Testis (tissue), 3 donors: ENCODE measurements around the gene HID1. TPM values are rescaled to one million over a fixed set of nuclear protein-coding genes. Genes with fewer than 3 reads are reported as not detected.
A peak's percentile ranks its signal among the peaks of the same experiment; 100 is the strongest.

ENCODE experiments used
- DNase-seq: peaks from one replicate; pipeline ENCODE4 v3.0.0-alpha.2; 2019
- H3K27ac ChIP-seq, 2 donors: fragments of 200-600 bp; sonication (generic); one replicate each; pipeline ENCODE4 v1.5.1; 2019
- H3K27me3 ChIP-seq: fragments of 200-600 bp; sonication (generic); one replicate; pipeline ENCODE4 v1.5.1; 2019
- H3K36me3 ChIP-seq: fragments of 200-600 bp; sonication (generic); one replicate; pipeline ENCODE4 v1.5.1; 2017; ENCODE audit warnings: low read depth; ENCODE audit errors: missing control alignments
- H3K4me1 ChIP-seq: fragments of 200-600 bp; sonication (generic); one replicate; pipeline ENCODE4 v1.5.1; 2019
- H3K4me3 ChIP-seq, 2 donors: fragments of 200-600 bp; sonication (generic); one replicate each; pipeline ENCODE4 v1.5.1; 2017 to 2019
- H3K9me3 ChIP-seq: fragments of 200-600 bp; sonication (generic); one replicate; pipeline ENCODE4 v1.5.1; 2017
- CTCF ChIP-seq, 3 experiments: fragments of 450-650 bp in 2 of 3; fragments of 200-600 bp in 1 of 3; sonication (generic) in 1 of 3; IDR thresholded peaks; one replicate each; pipeline ENCODE4 v1.5.1; 2016 to 2019; ENCODE audit warnings: antibody characterized with exemption in 3 of 3, mild to moderate bottlenecking in 2 of 3, moderate library complexity in 1 of 3
- POLR2A ChIP-seq: fragments of 450-650 bp; IDR thresholded peaks from one replicate; pipeline ENCODE4 v1.6.1; 2017; ENCODE audit warnings: antibody characterized with exemption, mild to moderate bottlenecking, moderate library complexity
- WGBS, 2 donors: methylation state at CpG; one replicate each; pipeline ENCODE4 v1.1.5; 2018; 5-methylcytosine and 5-hydroxymethylcytosine counted together
- intact Hi-C: fragments of 100-400 bp; cut with DNase I; formaldehyde crosslinking; loops from one replicate; pipeline ENCODE4 v1.15.1; 2023; ENCODE audit warnings: low total_unique reads
- polyA plus RNA-seq: library from polyadenylated mRNA; stranded (reverse); fragments of 350-450 nt; fragmentation: Illumina TruSeq; extraction: RNeasy Lipid Tissue Mini Kit (QIAGEN cat#74804); gene quantifications from one replicate; pipeline ENCODE4 v1.2.3, GENCODE V29; 2014; ENCODE audit warnings: low read depth, low replicate concordance; ENCODE audit not compliant: insufficient read depth
- total RNA-seq, 2 donors: library from RNA; depleted of rRNA; stranded (reverse); fragments of >200 nt; gene quantifications; one replicate each; pipeline ENCODE4 v1.2.3, GENCODE V29; 2016

Gene HID1
- total and polyA plus RNA-seq, 3 donors from 2014 or later = 18.6 to 45.8 (median 40.9) TPM

- WGBS, 2 donors = 68 to 72% methylated on average over 17 of the region's 17 CpGs
- Histone ChIP-seq H3K27me3 (no peaks in the 10 kb centered on the region), H3K4me1 (peaks cover 9% of the 10 kb centered on the region), H3K4me3 (no peak overlapping the region), H3K36me3 (no peaks in the 10 kb centered on the region), H3K27ac (no peak overlapping the region), H3K9me3 (no peaks in the 10 kb centered on the region)
- no peak for TF ChIP-seq POLR2A
- TF ChIP-seq CTCF (IDR thresholded peaks at IDR 0.05) = no peak
- intact Hi-C loops = no loop called here
- no peak for DNase-seq
Measured at GRCh38 chr17:74979408-74980146, 7.0 kb upstream of the HID1 start.

- Histone ChIP-seq H3K4me3 (no peak overlapping the region), H3K9me3 (no peaks in the 10 kb centered on the region), H3K27me3 (no peaks in the 10 kb centered on the region), H3K36me3 (no peaks in the 10 kb centered on the region), H3K27ac (no peak overlapping the region), H3K4me1 (peaks cover 9% of the 10 kb centered on the region)
- WGBS, 2 donors = 79 to 86% methylated on average over 3 of the region's 3 CpGs
- DNase-seq = no peak
- no peak for TF ChIP-seq CTCF (IDR thresholded peaks at IDR 0.05)
- no peak for TF ChIP-seq POLR2A
- intact Hi-C loops = no loop called here
Measured at GRCh38 chr17:74978240-74978639, 5.7 kb upstream of the HID1 start.

GRCh38 chr17:74977802-74978201 is 5.2 kb upstream of the HID1 start:
- no peaks in the 10 kb centered on the region for H3K36me3 ChIP-seq
- H3K4me3 ChIP-seq = no peak overlapping the region
- no peaks in the 10 kb centered on the region for H3K9me3 ChIP-seq
- TF ChIP-seq CTCF (IDR thresholded peaks at IDR 0.05) (no peak), POLR2A (no peak)
- H3K4me1 ChIP-seq = peaks cover 14% of the 10 kb centered on the region
- WGBS, 2 donors = 83 to 88% methylated on average over 3 of the region's 3 CpGs
- DNase-seq = no peak
- H3K27me3 ChIP-seq = no peaks in the 10 kb centered on the region
- intact Hi-C loops = no loop called here
- H3K27ac ChIP-seq = no peak overlapping the region

DNA sequence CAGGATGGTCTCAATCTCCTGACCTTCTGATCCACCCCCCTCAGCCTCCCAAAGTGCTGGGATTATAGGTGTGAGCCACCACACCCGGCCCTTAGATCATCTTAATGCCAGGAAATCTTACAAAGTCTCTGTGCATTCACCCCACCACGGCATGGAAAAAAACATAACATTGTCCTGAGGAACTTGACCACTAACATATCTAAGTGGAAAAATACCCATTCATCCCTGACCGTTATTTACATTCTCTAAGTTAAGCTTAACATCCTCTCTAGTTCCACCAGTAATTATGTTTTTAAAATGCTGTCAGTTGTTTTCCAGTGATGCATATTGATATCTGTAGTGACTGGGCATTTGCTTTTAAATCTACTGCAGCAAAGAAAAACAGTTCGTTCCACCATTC is 3.4 kb upstream of the HID1 start:
- Histone ChIP-seq H3K4me1 (peaks cover 13% of the 10 kb centered on the region), H3K4me3 (no peak overlapping the region), H3K27ac (no peak overlapping the region), H3K36me3 (no peaks in the 10 kb centered on the region), H3K27me3 (no peaks in the 10 kb centered on the region), H3K9me3 (no peaks in the 10 kb centered on the region)
- WGBS, 2 donors = 78 to 86% methylated on average over 4 of the region's 4 CpGs
- no peak for TF ChIP-seq POLR2A
- TF ChIP-seq CTCF (IDR thresholded peaks at IDR 0.05) = no peak
- DNase-seq = no peak
- intact Hi-C loops = no loop called here

DNA sequence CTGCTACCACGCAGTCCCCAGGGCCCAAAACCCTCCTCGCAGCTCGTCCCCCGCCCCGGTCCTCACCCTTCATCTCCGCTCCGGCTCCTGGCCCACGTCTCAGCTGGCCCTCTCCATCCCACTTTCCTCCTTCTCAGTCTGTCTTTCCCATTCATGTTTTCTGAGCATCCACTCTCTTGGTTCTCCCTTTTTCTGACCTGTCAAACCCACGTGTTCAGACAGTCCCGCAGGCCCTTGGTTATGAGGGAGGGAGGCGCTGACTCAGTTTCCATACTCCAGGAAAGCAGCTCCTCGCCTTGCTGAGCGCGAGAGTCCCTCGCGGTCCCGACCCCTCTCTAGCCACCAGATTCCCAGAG is 392 bp upstream of the HID1 start:
- WGBS, 2 donors = 8% methylated on average over 17 of the region's 17 CpGs
- Histone ChIP-seq H3K27ac (no peak overlapping the region), H3K4me3 (peak overlapping the region; percentile 53 to 74), H3K4me1 (peaks cover 13% of the 10 kb centered on the region), H3K36me3 (no peaks in the 10 kb centered on the region), H3K27me3 (no peaks in the 10 kb centered on the region), H3K9me3 (no peaks in the 10 kb centered on the region)
- intact Hi-C loops = no loop called here
- TF ChIP-seq POLR2A (no peak), CTCF (IDR thresholded peaks at IDR 0.05) (no peak)
- no peak for DNase-seq
